Measurements from ENCODE around the gene RAB11B.
"Not testable (repeated sequence)": the region's sequence is repeated elsewhere in the genome, so short reads cannot be mapped to it uniquely, and the experiment has no call there.

RAB11B gene

DNA sequence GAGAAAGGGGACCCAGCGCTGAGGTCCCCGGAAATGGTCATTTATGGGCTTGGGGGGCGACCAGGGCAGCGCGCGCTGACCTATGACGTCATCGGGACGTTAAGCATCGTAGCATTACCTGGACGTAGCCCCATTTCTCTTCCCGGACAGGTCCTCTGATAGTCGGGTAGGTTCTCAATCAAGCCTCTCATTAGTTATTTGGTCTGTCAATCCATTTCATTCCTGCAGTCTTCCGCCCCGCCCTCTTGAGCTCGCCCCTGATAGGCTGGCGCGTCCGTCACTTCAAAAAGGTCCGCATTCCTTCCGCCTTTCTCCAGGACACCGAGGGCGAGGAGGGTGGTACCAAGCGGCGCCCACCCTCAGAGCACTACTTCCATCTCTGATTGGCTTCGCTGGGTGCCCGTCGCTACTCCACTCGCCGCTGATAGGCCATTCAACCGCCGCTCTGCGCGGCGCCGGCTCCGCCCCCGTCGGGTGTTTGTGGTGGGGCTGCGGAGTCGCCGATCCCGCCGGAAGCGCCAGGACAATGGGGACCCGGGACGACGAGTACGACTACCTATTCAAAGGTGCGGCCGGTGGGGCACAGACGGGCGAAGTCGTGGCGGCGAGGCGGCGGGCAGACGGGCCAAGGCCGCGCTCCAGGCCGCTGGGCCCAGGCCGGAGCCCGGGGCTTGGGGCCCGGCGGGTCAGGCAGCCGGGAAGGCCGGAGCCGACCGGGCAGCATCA is at the start of gene RAB11B:
RAB11B (plus strand) TSS at position 470 of the 726 bp plus-strand sequence; CDS start at position 527, 57 bp downstream.
- DNase-seq = peak; percentile 100

DNA sequence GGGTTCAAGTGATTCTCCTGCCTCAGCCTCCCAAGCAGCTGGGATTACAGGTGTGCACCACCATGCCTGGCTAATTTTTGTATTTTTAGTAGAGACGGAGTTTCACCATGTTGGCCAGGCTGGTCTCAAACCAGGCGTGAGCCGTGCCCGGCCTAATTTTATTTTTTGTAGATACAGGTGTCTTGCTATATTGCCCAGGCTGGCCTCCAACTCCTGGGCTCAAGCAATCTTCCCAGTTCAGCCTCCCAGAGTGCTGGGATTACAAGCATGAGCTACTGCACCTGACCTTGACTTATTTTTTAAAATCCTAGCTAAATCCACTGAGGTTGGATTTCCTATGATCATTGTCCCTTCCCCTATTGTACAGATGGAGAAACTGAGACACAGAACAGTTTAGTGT is 48.7 kb upstream of the RAB11B start:
- not testable (repeated sequence) for DNase-seq

DNA sequence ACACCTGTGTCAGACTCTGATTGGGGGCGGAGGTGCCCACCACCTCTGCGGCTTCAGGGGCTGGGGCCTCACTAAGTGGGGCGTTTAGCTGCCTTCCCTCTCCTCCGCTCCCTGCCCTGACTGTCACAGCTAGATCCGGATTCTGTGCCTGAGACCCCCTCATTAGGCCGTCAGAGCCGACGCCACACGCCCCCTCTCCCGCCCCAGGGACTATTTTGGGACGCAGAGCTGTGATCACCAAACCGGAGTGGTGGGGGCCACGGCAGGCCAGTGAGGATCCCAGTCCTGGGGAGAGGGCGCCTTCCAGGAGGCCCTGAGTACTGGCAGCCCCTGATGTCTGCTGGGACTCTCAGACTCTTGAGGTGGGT is 47.9 kb upstream of the RAB11B start:
- no peak for DNase-seq

DNA sequence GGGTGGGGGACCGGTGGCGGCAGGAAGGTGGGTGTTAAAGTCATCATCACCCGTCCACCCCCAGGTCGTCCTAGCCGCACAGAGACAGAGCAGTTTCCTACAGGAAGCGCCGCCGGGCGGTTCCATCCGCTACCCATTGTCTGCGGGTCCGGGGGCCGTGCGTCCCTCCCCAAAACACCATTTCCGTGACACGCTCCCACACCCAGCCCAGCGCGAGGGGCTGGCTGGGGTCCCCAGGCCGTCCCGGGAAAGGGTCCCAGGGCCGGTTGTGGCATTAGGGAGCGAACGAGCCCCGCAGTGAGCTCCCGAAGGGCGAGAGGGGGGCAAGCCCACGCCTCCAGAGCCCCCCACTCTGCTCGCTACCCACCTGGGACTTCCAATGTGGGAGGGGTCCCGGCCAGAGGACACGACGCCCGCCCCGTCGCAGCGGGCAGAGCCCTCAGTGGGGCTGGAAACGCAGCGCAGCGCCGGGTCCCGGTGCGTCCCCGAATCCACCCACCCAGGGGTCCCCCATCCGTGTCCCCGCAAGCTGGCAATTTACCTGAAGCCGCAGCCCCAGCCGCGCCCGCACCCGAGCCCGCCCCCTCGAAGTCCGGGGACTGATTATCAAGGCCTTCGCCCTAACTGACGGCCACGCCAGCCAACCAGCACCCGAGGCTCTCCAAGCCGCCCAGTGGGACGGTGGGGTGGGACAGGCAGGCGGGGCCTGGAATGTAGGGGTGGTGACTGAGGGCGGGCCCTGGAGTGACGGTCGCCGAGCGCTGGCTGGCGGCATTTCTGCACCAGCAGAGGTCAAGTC is 47.3 kb upstream of the RAB11B start, which contains the start of gene KANK3:
KANK3 (minus strand) TSS at position 579 of the 799 bp plus-strand sequence. CDS start 5,434 bp downstream, outside the sequence.
- DNase-seq = peak; percentile 92

DNA sequence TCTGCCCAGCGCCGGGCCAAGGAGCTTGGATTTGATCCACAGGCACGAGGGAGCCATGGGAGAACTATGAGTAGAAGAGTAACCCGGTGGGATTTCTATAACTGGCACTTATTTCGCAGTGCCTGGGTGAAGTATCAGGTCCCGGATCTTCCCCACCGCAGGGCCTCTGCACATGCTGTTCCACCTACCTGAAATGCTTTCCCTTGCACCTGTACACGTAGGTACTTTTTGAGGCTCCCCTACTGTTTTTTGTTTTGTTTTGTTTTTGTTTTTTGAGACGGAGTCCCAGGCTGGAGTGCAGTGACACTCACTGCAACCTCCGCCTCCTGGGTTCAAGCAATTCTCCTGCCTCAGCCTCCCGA is 46.7 kb upstream of the RAB11B start:
- DNase-seq = no peak

- not testable (repeated sequence) for DNase-seq
Measured at GRCh38 chr19:8349629-8350372, 40.4 kb upstream of the RAB11B start.

DNA sequence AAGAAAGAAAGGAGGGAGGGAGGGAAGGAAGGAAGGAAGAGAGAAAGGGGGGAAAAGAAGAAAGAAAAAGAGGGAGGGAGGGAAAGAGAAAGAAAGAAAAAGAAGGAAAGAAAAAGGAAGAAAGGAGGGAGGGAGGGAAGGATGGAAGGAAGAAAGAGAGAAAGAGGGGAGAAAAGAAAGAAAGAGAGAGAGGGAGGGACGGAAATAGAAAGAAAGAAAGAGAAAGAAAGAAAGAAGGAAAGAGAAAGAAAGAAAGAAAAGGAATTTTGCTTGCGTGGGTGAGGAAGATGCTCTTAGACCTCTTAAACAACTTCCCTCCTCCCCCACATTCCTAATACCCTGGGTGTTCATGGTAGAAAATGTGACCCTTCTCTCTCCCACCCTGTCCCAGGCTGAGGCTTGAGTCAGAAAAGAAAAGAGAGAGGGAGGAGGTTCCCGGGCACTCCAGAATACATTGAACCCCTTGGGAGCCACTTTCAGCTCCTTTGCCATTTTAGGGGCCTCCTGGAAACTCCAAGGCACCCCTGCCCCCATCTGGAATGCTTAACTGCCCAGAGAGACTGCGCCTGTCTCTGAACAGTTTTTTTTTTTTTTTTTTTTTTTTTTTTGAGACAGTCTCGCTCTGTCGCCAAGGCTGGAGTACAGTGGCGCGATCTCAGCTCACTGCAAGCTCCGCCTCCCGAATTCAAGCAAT is 37.9 kb upstream of the RAB11B start:
- no peak for DNase-seq

DNA sequence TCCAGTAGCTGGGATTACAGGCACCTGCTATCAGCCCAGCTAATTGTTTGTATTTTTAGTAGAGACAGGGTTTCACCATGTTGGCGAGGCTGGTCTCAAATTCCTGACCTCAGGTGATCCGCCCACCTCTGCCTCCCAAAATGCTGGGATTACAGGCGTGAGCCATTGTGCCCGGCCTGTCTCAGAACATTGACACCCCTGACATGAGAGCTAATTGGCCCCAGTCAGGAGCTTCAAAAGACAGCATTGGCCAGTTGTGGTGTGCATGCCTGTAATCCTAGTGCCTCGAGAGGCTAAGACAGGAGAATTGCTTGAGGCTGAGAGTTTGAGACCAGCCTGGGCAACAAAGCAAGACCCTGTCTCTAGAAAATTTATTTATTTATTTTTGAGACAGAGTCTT is 37.3 kb upstream of the RAB11B start:
- not testable (repeated sequence) for DNase-seq

GRCh38 chr19:8355631-8356402 is 34.3 kb upstream of the RAB11B start:
- no peak for DNase-seq

DNA sequence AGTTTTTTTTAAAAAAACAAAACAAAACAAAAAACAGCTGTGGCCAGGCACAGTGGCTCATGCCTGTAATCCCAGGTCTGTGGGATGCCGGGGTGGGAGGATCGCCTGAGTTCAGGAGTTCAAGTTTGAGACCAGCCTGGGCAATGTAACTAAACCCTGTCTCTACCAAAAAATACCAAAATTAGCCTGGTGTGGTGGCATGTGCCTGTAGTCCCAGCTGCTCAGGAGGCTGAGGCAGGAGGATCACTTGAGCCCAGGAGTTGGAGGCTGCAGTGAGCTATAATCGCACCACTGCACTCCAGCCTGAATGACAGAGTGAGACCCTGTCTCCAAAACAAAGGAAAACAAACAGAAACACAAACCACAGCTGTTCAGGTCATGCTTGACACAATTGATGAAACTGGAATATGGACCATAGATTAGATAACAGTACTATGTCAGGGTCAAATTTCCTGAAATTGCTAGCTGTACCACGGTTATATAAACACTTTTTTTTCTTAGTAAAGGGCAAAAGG is 33.1 kb upstream of the RAB11B start:
- no peak for DNase-seq

DNA sequence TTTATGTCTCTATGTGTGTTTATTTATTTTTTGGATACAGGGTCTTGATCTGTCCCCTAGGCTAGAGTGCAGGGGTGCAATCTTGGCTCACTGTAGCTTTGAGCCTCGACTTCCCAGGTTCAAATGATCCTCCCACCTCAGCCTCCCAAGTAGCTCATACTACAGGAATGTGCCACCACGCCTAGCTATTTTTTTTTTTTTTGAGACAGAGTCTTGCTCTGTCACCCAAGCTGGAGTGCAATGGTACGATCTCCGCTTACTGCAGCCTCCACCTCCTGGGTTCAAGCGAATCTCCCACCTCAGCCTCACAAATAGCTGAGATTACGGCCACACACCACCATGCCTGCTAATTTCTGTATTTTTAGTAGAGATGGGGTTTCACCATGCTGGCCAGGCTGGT is 31.2 kb upstream of the RAB11B start:
- no peak for DNase-seq

DNA sequence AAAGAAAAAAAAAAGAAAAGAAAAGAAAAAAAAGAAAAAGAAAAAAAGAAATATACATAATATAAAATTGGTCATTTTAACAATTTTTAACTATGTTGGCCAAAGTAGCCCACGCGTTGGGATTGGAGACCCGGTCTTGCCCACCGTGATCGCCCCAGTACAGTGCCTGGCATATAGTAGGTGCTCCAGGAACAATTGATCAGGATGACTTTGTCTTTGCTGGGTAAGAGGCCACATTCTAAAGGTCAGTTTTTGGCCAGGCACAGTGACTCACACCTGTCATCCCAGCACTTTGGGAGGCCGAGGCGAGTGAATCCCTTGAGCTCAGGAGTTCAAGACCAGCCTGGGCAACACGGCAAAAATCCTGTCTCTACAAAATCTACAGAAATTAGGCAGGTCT is 30.0 kb upstream of the RAB11B start:
- no peak for DNase-seq

DNA sequence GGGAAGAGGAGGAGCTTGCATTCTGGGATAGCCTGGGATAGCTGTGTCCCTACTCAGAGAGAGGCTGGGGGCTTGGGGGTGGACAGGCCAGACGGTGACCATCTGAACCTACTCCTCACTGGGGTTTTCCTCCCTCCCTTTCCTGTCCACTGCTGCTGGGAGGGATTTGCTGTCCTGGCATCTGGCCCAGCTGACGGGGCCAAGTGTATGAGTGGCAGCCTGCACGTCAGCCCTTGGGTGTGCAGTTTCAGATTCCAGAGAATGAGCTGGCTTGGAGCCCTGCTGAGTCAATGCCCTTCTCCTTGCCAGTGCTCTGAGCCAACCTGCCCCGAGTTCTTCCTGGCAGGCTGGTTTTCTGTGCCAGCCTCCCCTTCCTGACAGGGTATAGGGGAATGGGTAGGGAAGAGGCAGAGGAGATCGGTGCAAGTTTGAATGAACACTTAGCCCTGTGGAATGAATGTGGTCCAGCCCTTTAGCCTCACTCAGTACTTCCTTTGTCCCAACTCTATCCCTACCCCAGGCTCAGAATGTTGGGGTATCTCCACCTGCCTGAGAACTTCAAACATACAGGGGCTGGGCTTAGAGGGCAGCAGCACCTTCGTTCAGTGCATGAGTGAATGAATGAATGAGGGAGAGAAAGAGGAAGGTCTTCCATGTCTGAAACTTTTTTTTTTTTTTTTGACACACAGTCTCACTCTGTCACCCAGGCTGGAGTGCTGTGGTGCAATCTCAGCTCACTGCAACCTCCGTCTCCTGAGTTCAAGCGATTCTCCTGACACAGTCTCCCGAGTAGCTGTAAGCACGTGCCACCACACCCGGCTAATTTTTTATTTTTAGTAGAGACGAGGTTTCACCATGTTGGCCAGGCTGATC is 28.0 kb upstream of the RAB11B start:
- peak; percentile 94 for DNase-seq

- DNase-seq = peak; percentile 83
Measured at GRCh38 chr19:8363803-8364771, 26.1 kb upstream of the RAB11B start, which contains the start of gene ANGPTL4. TSS of gene ANGPTL4 (plus strand) at chr19:8364155. CDS start at chr19:8364322, 167 bp downstream.

DNA sequence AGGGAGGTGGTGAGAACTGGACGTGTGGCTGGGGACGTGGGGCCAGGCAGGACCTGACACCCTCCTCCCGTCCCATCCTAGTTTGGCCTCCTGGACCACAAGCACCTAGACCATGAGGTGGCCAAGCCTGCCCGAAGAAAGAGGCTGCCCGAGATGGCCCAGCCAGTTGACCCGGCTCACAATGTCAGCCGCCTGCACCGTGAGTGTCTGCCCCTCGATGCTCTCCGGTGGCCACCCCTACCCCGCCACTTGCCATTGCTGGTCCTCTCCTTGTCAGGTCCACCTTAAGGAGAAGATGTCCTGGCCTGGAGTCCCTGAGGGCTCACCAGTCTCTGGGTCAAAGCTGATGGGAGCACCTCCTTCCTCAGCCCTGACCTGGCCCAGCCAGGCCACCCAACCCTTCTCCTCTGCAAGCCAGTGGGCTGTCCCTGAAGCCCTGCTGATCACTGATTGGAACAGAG is 24.0 kb upstream of the RAB11B start:
- no peak for DNase-seq

GRCh38 chr19:8366961-8367326 is 23.2 kb upstream of the RAB11B start:
- peak; percentile 72 for DNase-seq

GRCh38 chr19:8367327-8368001 is 22.7 kb upstream of the RAB11B start:
- peak; percentile 94 for DNase-seq

GRCh38 chr19:8370176-8371010 is 19.8 kb upstream of the RAB11B start:
- no peak for DNase-seq
